HCT116 (cell line): ENCODE measurements around the gene CEP131. TPM values are rescaled to one million over a fixed set of nuclear protein-coding genes. Genes with fewer than 3 reads are reported as not detected.

Source experiments
- ATAC-seq: fragments of 200-7000 bp; cut with Tn5 transposase; 2 replicates; pipeline ENCODE4 v1.9.1; 2020; ENCODE audit warnings: mild to moderate bottlenecking, moderate library complexity
- BruUV-seq: library from RNA; stranded (reverse); fragments of 400-500 nt; replicated peaks from 2 replicates; lab custom pipeline; 2021; lab: Mats Ljungman, UMichigan
- CTCF ChIA-PET: fragments of 300-600 bp; sonication (Branson Sonifier 250); formaldehyde crosslinking; loops from one replicate; lab custom pipeline; 2021; ENCODE audit warnings: antibody characterized with exemption; lab: Charles Lee
- POLR2A ChIA-PET: fragments of 300-600, 350-600 bp; sonication (Branson Sonifier 250); formaldehyde crosslinking; loops from one replicate; lab custom pipeline; 2021; ENCODE audit warnings: antibody characterized with exemption; lab: Charles Lee
- RAD21 ChIA-PET, 2 experiments: fragments of 300-600 bp; sonication (Branson Sonifier 250); formaldehyde crosslinking; loops; one replicate each; lab custom pipeline; 2023; ENCODE audit warnings: low total read pairs in 2 of 2; ENCODE audit not compliant: uncharacterized antibody in 2 of 2, unreplicated experiment in 2 of 2, low non-redundant PET in 1 of 2; lab: Charles Lee
- DNase-seq: peaks from one replicate; pipeline ENCODE4 v3.0.0-alpha.2; 2010; ENCODE audit warnings: low read depth, low spot score
- H2AFZ ChIP-seq: fragments of 200-600 bp; shearing (Covaris generic), sonication (generic); 2 replicates; pipeline ENCODE4 v1.6.1; 2017; ENCODE audit warnings: low read depth, mixed run types, mixed read lengths, antibody characterized with exemption, low read length; ENCODE audit not compliant: poor library complexity, severe bottlenecking
- H3K27ac ChIP-seq: 2 replicates; pipeline ENCODE4 v1.5.1; 2012; ENCODE audit warnings: low read depth, low read length
- H3K27me3 ChIP-seq: fragments of 200-600 bp; sonication (generic); 2 replicates; pipeline ENCODE4 v1.6.1; 2016; ENCODE audit warnings: mixed run types, low read length, mixed read lengths; ENCODE audit not compliant: insufficient read depth
- H3K36me3 ChIP-seq, 2 experiments: fragments of 200-500 bp in 1 of 2; fragments of 200-600 bp in 1 of 2; sonication (Bioruptor generic) in 1 of 2; sonication (generic) in 1 of 2; 2 replicates each; pipeline versions ENCODE4 v1.5.1 to v1.6.1; 2014 to 2016; ENCODE audit warnings: low read length in 2 of 2, inconsistent platforms in 1 of 2, mixed read lengths in 1 of 2, mixed run types in 1 of 2; ENCODE audit not compliant: insufficient read depth in 2 of 2, control insufficient read depth in 1 of 2
- H3K4me1 ChIP-seq, 2 experiments: fragments of 200-600 bp in 1 of 2; sonication (generic) in 1 of 2; 2 replicates each; pipeline versions ENCODE4 v1.5.1 to v1.6.1; 2012 to 2017; ENCODE audit warnings: low read length in 2 of 2, inconsistent platforms in 1 of 2, mild to moderate bottlenecking in 1 of 2, mixed read lengths in 1 of 2, mixed run types in 1 of 2, moderate library complexity in 1 of 2; ENCODE audit not compliant: insufficient read depth in 2 of 2, control insufficient read depth in 1 of 2
- H3K4me2 ChIP-seq: fragments of 200-600 bp; sonication (generic); 2 replicates; pipeline ENCODE4 v1.6.1; 2017; ENCODE audit warnings: mixed run types, low read length, mixed read lengths
- H3K4me3 ChIP-seq, 2 experiments: fragments of 200-600 bp in 1 of 2; sonication (generic) in 1 of 2; replicated peaks in 1 of 2; 2 replicates each; pipeline ENCODE4 v1.5.1; 2011 to 2016; ENCODE audit warnings: low read length in 2 of 2, control low read depth in 1 of 2, low read depth in 1 of 2, mild to moderate bottlenecking in 1 of 2, mixed read lengths in 1 of 2, mixed run types in 1 of 2
- H3K79me2 ChIP-seq: fragments of 200-600 bp; sonication (generic); 2 replicates; pipeline ENCODE4 v1.6.1; 2017; ENCODE audit warnings: mild to moderate bottlenecking, mixed run types, low read length, moderate library complexity, mixed read lengths; ENCODE audit not compliant: insufficient read depth
- H3K9ac ChIP-seq: fragments of 200-600 bp; sonication (generic); 2 replicates; pipeline ENCODE4 v1.6.1; 2016; ENCODE audit warnings: low read length, mixed read lengths
- H3K9me2 ChIP-seq: fragments of 200-600 bp; sonication (generic), shearing (Covaris generic); 2 replicates; pipeline ENCODE4 v1.6.1; 2017; ENCODE audit warnings: mixed run types, mild to moderate bottlenecking, moderate library complexity; ENCODE audit not compliant: insufficient read depth
- H3K9me3 ChIP-seq, 2 experiments: fragments of 200-500 bp in 1 of 2; fragments of 200-600 bp in 1 of 2; sonication (Bioruptor generic) in 1 of 2; sonication (generic) in 1 of 2; 2 replicates each; pipeline ENCODE4 v1.6.1; 2014 to 2017; ENCODE audit warnings: low read length in 2 of 2, mixed read lengths in 2 of 2, inconsistent platforms in 1 of 2, low read depth in 1 of 2, mild to moderate bottlenecking in 1 of 2, mixed run types in 1 of 2, moderate library complexity in 1 of 2; ENCODE audit not compliant: control insufficient read depth in 1 of 2, insufficient read depth in 1 of 2
- H4K20me1 ChIP-seq: fragments of 200-600 bp; sonication (generic), shearing (Covaris generic); 2 replicates; pipeline ENCODE4 v1.6.1; 2017; ENCODE audit warnings: mixed run types, mild to moderate bottlenecking, moderate library complexity; ENCODE audit not compliant: insufficient read depth
- CEBPB ChIP-seq: IDR thresholded peaks from 2 replicates; pipeline ENCODE4 v1.6.1; 2012; ENCODE audit warnings: low read depth
- EGR1 ChIP-seq: IDR thresholded peaks from 2 replicates; pipeline ENCODE4 v1.6.1; 2012; ENCODE audit warnings: low read depth
- EZH2phosphoT487 ChIP-seq: fragments of 200-600 bp; IDR thresholded peaks from 2 replicates; pipeline ENCODE4 v1.6.1; 2018; ENCODE audit warnings: antibody characterized with exemption, borderline replicate concordance
- JUND ChIP-seq: IDR thresholded peaks from 2 replicates; pipeline ENCODE4 v1.6.1; 2012
- POLR2AphosphoS5 ChIP-seq: IDR thresholded peaks from 2 replicates; pipeline ENCODE4 v1.6.1; 2011; ENCODE audit warnings: mild to moderate bottlenecking, low read depth, low read length, moderate library complexity
- SIN3A ChIP-seq: IDR thresholded peaks from 2 replicates; pipeline ENCODE4 v1.6.1; 2012; ENCODE audit warnings: low read depth
- SP1 ChIP-seq: IDR thresholded peaks from 2 replicates; pipeline ENCODE4 v1.6.1; 2012; ENCODE audit warnings: low read depth
- SRF ChIP-seq: IDR thresholded peaks from 2 replicates; pipeline ENCODE4 v1.6.1; 2012; ENCODE audit warnings: low read depth
- TCF7L2 ChIP-seq: IDR thresholded peaks from 2 replicates; pipeline ENCODE4 v1.7.0; 2011; ENCODE audit warnings: borderline replicate concordance, inconsistent platforms; ENCODE audit not compliant: insufficient read depth, insufficient read length; ENCODE audit errors: extremely low read depth
- ZFX ChIP-seq: fragments of 450-650 bp; IDR thresholded peaks from 2 replicates; pipeline ENCODE4 v1.6.1; 2017
- ZNF274 ChIP-seq: fragments of 200-500 bp; sonication (Bioruptor generic); IDR thresholded peaks from 2 replicates; pipeline ENCODE4 v1.6.1; 2014; ENCODE audit warnings: mild to moderate bottlenecking, low read depth, low read length, inconsistent platforms
- intact Hi-C: fragments of 100-400 bp; cut with micrococcal nuclease; formaldehyde crosslinking; loops from 2 replicates; pipeline ENCODE4 v1.10.0; 2022
- total RNA-seq: library from RNA; stranded (reverse); gene quantifications from one replicate; pipeline ENCODE4 v1.2.1, GENCODE V29; 2021; ENCODE audit not compliant: unreplicated experiment
- TF ChIP-seq, protein P1 (sequence below): IDR thresholded peaks from 2 replicates; pipeline ENCODE4 v1.6.1; 2012
- TF ChIP-seq, protein P2 (sequence below): IDR thresholded peaks from 2 replicates; pipeline ENCODE4 v1.6.1; 2012
- TF ChIP-seq, protein P3 (sequence below): IDR thresholded peaks from 2 replicates; pipeline ENCODE4 v1.6.1; 2011; ENCODE audit warnings: mild to moderate bottlenecking, low read length, moderate library complexity; ENCODE audit not compliant: insufficient replicate concordance; ENCODE audit errors: extremely low read depth
- TF ChIP-seq, protein P4 (sequence below), 3 experiments: fragments of 200-600 bp in 1 of 3; sonication (generic) in 1 of 3; IDR thresholded peaks in 2 of 3; conservative IDR thresholded peaks in 1 of 3; 2 replicates each; pipeline ENCODE4 v1.5.1; 2012 to 2017; ENCODE audit warnings: low read depth in 2 of 3, low read length in 2 of 3, antibody characterized with exemption in 1 of 3, borderline replicate concordance in 1 of 3, control low read depth in 1 of 3, mild to moderate bottlenecking in 1 of 3, mixed read lengths in 1 of 3, mixed run types in 1 of 3, moderate library complexity in 1 of 3; ENCODE audit not compliant: insufficient read depth in 1 of 3
- TF ChIP-seq, protein P5 (sequence below): IDR thresholded peaks from 2 replicates; pipeline ENCODE4 v1.6.1; 2012; ENCODE audit warnings: low read depth

The CEP131 gene
- total RNA-seq, 1 experiment from 2014 or later, result 30.2 TPM

DNA sequence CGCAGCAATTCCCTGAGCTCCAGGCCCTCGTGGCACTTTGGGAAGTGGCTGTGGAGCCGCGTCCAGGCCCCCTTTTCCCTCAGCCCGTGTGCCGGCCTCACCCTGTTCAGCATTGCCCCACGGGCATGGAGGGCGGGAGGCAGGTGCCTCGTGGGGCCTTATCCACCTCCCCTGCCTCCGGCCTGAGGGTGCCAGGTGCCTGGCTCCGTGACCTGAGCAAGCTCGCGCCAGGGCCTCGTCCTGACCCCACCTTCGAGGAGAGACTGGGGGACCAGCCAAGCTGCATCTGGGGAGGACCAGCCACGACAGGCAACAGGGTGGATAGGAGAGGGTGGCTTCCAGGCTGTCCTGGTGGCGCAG, 29.7 kb downstream of the CEP131 start:
- TF ChIP-seq EGR1 (no peak), JUND (no peak), SP1 (no peak), SRF (no peak), POLR2AphosphoS5 (no peak), SIN3A (no peak), CEBPB (no peak), ZFX (no peak), EZH2phosphoT487 (no peak), TCF7L2 (no peak), ZNF274 (no peak)
- TF ChIP-seq, protein P1, sequence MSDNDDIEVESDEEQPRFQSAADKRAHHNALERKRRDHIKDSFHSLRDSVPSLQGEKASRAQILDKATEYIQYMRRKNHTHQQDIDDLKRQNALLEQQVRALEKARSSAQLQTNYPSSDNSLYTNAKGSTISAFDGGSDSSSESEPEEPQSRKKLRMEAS, result no peak
- TF ChIP-seq, protein P2, sequence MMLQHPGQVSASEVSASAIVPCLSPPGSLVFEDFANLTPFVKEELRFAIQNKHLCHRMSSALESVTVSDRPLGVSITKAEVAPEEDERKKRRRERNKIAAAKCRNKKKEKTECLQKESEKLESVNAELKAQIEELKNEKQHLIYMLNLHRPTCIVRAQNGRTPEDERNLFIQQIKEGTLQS, result no peak
- TF ChIP-seq, protein P3, sequence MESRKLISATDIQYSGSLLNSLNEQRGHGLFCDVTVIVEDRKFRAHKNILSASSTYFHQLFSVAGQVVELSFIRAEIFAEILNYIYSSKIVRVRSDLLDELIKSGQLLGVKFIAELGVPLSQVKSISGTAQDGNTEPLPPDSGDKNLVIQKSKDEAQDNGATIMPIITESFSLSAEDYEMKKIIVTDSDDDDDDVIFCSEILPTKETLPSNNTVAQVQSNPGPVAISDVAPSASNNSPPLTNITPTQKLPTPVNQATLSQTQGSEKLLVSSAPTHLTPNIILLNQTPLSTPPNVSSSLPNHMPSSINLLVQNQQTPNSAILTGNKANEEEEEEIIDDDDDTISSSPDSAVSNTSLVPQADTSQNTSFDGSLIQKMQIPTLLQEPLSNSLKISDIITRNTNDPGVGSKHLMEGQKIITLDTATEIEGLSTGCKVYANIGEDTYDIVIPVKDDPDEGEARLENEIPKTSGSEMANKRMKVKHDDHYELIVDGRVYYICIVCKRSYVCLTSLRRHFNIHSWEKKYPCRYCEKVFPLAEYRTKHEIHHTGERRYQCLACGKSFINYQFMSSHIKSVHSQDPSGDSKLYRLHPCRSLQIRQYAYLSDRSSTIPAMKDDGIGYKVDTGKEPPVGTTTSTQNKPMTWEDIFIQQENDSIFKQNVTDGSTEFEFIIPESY, result no peak
- TF ChIP-seq, protein P4, sequence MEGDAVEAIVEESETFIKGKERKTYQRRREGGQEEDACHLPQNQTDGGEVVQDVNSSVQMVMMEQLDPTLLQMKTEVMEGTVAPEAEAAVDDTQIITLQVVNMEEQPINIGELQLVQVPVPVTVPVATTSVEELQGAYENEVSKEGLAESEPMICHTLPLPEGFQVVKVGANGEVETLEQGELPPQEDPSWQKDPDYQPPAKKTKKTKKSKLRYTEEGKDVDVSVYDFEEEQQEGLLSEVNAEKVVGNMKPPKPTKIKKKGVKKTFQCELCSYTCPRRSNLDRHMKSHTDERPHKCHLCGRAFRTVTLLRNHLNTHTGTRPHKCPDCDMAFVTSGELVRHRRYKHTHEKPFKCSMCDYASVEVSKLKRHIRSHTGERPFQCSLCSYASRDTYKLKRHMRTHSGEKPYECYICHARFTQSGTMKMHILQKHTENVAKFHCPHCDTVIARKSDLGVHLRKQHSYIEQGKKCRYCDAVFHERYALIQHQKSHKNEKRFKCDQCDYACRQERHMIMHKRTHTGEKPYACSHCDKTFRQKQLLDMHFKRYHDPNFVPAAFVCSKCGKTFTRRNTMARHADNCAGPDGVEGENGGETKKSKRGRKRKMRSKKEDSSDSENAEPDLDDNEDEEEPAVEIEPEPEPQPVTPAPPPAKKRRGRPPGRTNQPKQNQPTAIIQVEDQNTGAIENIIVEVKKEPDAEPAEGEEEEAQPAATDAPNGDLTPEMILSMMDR (IDR thresholded peaks at IDR 0.05 in 2 of 3, conservative IDR thresholded peaks at IDR 0.05 in 1 of 3; ENCODE audit: borderline replicate concordance in 1 of 3, insufficient read depth in 1 of 3, low read depth in 2 of 3, low read length in 2 of 3), result no peak
- TF ChIP-seq, protein P5, sequence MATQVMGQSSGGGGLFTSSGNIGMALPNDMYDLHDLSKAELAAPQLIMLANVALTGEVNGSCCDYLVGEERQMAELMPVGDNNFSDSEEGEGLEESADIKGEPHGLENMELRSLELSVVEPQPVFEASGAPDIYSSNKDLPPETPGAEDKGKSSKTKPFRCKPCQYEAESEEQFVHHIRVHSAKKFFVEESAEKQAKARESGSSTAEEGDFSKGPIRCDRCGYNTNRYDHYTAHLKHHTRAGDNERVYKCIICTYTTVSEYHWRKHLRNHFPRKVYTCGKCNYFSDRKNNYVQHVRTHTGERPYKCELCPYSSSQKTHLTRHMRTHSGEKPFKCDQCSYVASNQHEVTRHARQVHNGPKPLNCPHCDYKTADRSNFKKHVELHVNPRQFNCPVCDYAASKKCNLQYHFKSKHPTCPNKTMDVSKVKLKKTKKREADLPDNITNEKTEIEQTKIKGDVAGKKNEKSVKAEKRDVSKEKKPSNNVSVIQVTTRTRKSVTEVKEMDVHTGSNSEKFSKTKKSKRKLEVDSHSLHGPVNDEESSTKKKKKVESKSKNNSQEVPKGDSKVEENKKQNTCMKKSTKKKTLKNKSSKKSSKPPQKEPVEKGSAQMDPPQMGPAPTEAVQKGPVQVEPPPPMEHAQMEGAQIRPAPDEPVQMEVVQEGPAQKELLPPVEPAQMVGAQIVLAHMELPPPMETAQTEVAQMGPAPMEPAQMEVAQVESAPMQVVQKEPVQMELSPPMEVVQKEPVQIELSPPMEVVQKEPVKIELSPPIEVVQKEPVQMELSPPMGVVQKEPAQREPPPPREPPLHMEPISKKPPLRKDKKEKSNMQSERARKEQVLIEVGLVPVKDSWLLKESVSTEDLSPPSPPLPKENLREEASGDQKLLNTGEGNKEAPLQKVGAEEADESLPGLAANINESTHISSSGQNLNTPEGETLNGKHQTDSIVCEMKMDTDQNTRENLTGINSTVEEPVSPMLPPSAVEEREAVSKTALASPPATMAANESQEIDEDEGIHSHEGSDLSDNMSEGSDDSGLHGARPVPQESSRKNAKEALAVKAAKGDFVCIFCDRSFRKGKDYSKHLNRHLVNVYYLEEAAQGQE, result no peak
- Histone ChIP-seq H3K4me3 (no peak overlapping the region), H2AFZ (no peak overlapping the region), H3K4me2 (no peak overlapping the region), H3K9ac (no peak overlapping the region), H3K36me3 (peaks cover 3 to 5% of the 10 kb centered on the region in 2 experiments; a peak in 3 of 4 replicates), H3K27ac (no peak overlapping the region), H3K9me3 (no peaks in the 10 kb centered on the region), H3K9me2 (no peaks in the 10 kb centered on the region), H3K79me2 (no peaks in the 10 kb centered on the region), H3K4me1 (no peaks in the 10 kb centered on the region), H3K27me3 (no peaks in the 10 kb centered on the region), H4K20me1 (no peaks in the 10 kb centered on the region)
- no TSS peak for BruUV-seq
- ChIA-PET CTCF (no interaction called here), RAD21 (no interaction called here), POLR2A (no interaction called here)
- DNase-seq (no peak), ATAC-seq (no peak)
- intact Hi-C loops, result no loop called here
